NCI-H2029 (cell line): ENCODE data around the gene GARNL3.

Source experiments
- DNase-seq: peaks from one replicate; lab custom pipeline; 2025; lab: John Stamatoyannopoulos, UW

GARNL3 gene

GRCh38 chr9:127237801-127238200 lies 26.8 kb upstream of the GARNL3 start:
- no peak for DNase-seq

- no peak for DNase-seq
Measured at GRCh38 chr9:127241354-127241753, 23.2 kb upstream of the GARNL3 start.

GRCh38 chr9:127244609-127245601 lies 19.7 kb upstream of the GARNL3 start:
- DNase-seq = peak; percentile 97

GRCh38 chr9:127245637-127246164 lies 18.9 kb upstream of the GARNL3 start:
- DNase-seq = no peak

GRCh38 chr9:127248241-127248640 lies 16.3 kb upstream of the GARNL3 start:
- no peak for DNase-seq

DNA sequence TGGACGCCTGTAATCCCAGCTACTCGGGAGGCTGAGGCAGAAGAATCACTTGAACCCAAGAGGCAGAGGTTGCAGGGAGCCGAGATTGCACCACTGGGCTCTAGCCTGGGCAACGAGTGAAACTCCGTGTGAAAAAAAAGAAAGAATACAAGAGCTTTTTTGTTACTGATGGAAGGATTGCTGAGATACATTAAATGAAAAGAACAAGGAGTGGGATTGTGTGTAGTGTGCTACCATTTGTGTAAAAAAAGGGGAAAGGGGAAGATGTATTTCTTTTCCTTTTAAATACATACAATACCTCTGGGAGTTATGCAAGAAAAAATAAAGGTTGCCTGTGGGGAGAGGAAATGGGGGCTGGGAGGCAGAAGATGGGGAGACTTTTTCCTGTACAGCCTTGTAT lies 14.7 kb upstream of the GARNL3 start:
- no peak for DNase-seq

GRCh38 chr9:127250896-127251391 lies 13.6 kb upstream of the GARNL3 start:
- no peak for DNase-seq

DNA sequence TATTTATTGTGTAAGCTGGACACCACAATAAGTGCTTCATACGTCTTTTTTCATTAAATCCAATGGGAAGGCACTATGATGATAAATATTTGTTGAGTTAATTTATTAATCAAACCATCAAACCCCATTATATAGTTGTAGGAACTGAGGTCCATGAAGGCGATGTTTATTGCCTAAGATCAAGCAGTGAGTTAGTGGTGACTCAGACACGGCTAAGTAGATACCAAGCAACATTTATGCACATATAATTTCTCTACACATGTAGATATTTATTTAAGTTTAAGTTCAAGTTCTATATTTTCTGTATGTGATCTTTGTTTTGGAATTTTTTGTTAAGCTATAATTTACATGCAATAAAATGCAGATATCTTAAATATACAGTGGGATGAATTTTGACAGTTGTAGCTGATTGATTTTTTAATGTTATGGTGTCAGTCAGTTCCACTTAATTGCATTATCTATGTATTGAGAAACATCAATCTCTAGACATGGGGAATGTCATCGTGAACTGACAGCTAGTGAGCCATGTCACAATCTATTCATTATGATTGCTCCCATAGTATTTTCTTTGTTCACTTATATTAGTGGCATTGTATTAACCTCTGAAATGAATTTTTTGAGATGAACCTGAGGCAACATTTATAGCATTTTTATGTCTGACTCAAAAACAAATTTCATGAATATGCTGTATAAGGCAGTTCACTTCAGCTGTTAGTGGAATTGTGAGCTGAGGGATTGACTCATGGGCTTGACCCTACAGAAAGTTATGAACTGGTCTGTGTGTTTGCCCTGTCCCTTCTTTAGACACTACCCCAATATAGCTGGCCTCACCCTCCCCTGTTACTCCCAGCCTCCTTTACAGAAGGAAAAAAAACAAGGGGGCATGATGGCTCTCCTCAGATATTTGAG lies 11.9 kb upstream of the GARNL3 start:
- no peak for DNase-seq

DNA sequence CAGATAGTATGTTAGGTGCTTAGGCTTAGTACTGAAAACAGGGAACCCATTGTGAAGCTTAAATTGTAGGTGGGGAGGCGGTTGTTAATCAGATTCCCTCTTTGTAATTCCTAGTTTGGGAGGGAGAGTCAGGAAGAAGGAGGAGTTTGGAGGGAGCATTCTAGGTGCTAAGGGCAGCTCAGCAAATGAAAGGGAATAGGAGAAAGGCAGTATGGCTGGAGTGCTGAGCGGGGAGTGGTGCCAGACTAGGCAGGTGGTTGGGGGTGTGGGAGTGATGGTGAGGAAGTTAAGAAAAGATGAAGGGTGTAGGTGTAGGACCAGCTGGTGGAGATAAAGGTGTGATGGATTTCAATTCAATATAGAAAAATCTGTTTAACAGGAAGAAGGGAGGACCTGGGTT lies 11.1 kb upstream of the GARNL3 start:
- DNase-seq = no peak

DNA sequence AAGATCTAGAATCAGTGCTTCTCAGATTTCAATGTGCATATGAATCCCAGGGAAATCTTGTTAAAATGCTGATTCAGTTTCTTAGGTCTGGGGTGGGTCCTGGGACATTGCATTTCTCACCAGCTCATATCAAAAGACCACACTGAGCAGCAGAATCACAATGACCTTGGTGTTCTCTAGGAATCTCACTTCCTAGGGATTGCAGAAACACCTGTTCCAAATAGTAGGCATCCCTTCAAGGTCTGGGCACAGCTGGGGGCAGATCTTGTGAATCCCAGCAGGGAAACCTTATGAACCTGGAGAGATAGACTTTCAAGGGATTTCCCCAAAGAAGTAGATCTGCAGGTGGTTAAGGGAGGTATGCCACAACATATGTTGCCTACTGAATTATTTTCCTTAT lies 8.9 kb upstream of the GARNL3 start:
- no peak for DNase-seq

DNA sequence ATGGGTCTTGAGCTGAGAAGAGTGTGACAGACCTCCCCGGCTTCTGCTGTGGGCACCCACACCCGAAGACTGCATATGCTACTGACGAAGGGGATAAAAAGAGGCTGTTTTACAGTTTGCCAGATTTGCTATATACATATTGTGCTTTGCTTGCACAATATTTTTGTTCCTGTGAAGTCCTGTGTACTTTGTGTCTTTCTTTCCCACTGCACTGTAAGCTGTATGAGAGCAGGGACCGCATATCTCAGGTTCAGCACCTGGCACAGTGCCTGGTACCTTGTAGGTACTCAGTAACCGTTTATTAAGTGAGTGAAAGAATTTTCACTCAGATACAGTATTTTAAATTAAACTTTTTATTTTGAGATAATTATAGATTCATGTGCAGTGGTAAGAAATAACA lies 8.2 kb upstream of the GARNL3 start:
- DNase-seq = no peak

- no peak for DNase-seq
Measured at GRCh38 chr9:127258606-127259471, 5.7 kb upstream of the GARNL3 start.

DNA sequence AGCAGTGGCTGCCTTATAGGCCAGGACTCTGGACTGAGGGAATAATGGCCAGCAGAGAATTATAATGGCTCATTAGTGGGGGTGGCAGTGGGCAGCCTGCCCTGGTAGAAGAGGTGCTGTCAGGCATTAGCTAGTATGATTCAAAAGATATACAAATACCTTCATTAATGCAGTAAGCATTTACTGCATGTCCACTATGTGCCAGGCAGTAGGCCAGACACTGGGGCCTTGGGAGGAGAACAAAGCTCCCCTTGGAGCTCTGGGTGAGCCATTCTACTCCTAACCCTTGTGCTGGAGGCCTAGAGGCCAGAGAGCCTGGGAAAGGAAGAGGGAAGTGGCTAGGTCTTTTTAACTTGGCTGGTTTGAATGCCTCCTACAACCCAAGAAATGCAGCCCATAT lies 2.0 kb upstream of the GARNL3 start:
- no peak for DNase-seq

- DNase-seq = no peak
Measured at GRCh38 chr9:127263237-127263636, 1.3 kb upstream of the GARNL3 start.

GRCh38 chr9:127263664-127264063 lies 910 bp upstream of the GARNL3 start:
- DNase-seq = no peak

DNA sequence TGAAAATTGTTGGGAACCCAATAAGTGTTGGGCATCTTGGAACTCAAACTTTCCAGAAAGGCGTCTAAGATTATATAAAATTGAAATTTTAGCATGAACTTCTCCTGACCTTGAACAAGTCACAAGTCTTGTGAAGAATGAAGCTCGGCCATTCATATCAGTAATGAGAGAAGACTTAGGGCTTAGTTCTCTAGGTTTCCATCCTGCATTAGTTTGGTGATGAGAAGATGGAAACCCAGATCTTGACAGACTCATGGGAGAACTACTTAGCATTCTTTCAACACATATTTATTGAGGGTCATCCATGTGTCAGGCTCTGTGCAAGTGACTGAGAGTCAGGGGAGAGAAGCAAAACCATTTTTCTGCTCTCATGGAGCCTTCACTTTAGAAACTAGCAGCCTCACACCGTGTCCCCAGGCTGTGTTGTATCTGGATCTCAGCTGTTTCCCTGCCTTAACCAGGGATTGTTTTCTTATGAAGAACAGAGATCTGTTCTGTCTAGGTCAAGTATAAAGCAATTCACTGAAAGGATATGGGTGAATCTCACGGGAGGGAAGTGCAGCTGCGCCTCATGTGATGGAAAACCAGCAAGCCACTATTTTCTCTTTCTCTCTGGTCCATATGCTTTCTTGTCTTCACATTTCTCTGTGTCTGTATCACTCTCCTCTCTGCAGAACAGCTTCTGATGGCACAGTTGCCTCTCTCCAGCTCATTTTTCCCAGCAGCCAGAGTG lies 3.4 kb downstream of the GARNL3 start:
- DNase-seq = no peak

DNA sequence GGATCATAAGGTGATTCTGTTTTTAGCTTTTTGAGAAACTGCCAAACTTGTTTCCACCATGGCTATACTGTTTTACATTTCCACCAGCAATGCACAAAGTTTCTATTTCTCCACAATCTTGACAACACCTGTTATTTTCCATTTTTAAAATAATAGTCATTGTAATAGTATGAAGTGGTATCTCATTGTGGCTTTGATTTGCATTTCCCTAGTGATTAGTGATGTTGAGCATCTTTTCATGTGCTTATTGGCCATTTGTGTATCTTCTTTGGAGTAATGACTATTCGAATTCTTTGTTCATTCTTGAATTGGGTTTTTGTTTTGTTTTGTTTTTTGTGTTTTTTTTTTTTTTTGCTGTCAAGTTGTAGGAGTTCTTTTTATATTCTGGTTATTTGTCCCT lies 4.9 kb downstream of the GARNL3 start:
- no peak for DNase-seq

DNA sequence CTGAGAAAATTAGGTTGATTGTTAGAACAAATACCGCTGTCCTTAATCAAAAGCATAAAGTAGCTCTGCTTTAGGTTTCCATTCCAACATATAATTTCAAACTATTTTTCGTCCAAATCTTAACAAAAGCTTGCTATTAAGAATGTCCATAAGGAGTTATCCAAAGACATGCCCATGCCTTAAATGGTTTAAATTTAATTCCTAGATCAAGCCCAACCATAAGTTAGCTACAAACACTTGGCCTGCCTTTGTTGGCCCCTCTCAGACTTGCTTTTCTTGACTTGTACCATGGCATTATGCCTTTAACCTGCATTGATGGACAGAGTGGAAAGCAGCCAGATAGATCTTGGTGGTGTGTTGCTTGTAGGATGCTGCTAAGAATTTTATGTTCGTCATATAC lies 8.8 kb downstream of the GARNL3 start:
- DNase-seq = no peak

DNA sequence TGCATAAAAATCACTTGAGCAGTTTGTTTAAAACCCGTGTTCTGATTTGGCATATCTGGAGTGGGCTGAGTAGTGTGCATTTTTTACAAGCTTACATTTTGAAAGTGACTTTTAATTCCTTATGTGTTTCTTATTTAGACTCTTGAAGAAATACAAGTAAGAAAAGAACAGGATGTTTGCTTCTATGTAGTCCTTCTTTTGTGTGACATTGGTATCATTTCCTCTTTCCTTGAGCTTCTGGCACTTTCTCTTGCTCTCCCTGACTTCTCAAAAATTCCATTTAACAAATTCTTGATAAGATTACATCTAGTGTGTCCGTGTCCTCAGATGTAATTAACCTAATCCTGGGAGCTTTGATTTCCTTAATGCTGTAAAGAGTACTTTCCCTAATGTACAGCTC lies 12.5 kb downstream of the GARNL3 start:
- DNase-seq = no peak

DNA sequence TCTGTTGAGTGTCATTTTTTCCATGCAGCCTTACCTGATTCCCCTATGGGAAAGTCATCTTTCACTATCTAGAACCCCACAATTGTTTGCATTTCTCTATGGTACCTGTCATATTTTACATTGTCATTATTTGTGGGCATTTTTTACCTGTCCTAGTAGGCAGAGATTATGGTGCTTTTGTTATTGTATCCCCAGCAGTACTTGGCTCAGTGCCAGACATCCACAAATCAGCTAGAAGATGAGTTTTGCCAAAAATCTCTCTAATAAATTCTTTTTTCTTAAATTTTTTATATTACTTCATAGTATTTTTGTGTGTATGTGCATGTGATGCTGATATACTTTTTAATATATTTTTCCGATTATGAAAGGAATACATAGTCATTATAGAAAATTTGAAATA lies 13.2 kb downstream of the GARNL3 start:
- DNase-seq = no peak

GRCh38 chr9:127278372-127278771 lies 13.8 kb downstream of the GARNL3 start:
- DNase-seq = no peak
